GM12892 (cell line): ENCODE data around the gene SLC29A3.

Source experiments
- DNase-seq: peaks from one replicate; pipeline ENCODE4 v3.0.0; 2011; ENCODE audit not compliant: insufficient read length
- FAIRE-seq: peaks from 2 replicates; lab custom pipeline; 2011; peaks lifted over from hg19 to GRCh38; lab: Jason Lieb, UNC
- POLR2A ChIP-seq: IDR thresholded peaks from 2 replicates; pipeline ENCODE4 v1.6.1; 2011; ENCODE audit warnings: low read depth, low read length, control low read depth
- POLR2AphosphoS5 ChIP-seq: IDR thresholded peaks from 2 replicates; pipeline ENCODE4 v1.6.1; 2011; ENCODE audit warnings: low read depth, low read length, control low read depth
- TAF1 ChIP-seq: IDR thresholded peaks from 2 replicates; pipeline ENCODE4 v1.6.1; 2011; ENCODE audit warnings: low read depth, mild to moderate bottlenecking, control low read depth, low read length, borderline replicate concordance

Gene SLC29A3

DNA sequence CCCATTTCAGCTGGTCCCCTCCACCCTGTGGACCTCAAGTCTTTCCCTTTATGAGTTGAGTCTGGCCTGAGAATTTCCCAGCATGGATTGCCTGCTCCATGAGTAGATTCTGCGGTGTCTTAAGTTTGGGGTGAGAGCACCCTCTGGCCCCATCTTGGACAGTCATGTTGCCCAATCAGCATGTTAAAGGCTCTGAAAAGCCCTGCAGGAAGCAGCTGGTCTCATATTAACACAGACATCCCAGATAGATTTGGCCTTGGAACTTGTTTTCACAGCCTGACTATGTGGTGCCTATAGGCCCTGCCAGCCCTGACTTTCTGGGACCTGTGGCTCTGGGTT is 15.5 kb upstream of the SLC29A3 start:
- DNase-seq = no peak
- TF ChIP-seq POLR2A = no peak
- no peak for TF ChIP-seq POLR2AphosphoS5
- no peak for TF ChIP-seq TAF1
- no peak for FAIRE-seq

DNA sequence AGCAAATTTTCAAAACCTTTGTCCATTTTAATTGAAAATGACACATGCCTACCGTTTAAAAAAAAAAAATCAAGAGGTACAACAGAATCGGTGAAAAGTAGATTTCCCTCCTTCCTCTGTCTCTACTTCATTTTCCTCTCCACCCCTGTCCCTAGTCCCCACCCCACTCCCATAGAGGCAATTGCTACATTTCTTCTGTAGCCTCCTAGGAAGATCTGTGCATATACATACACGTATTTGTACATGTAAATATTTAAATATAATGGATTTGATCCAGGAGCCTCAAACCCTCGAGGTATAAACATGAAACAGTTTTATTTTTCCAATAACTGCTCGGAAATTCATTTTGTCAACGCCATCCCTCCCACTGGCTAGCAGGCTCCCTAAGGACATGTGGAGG is 14.1 kb upstream of the SLC29A3 start:
- TF ChIP-seq POLR2A = no peak
- no peak for TF ChIP-seq TAF1
- no peak for TF ChIP-seq POLR2AphosphoS5
- FAIRE-seq = no peak
- DNase-seq = no peak

DNA sequence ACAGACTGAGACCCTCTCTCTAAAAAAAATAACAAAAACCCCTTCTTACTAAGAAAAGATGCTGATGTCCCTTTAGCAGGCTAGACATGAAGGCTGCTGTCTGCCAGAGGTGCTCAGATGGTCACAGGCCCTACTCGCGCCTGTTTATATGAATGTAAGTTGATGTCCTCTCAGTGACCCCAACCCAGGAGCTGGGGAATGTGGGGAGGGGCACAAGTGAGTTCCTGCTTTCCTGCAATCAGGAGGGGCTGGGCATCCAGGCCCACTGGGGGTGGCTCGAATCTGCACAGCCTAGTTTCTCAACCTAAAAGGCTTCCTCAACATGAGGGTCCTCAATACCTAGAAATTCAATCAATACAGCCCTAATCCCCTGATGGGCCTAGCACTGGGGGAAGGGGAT is 12.1 kb upstream of the SLC29A3 start:
- FAIRE-seq = no peak
- DNase-seq = no peak

DNA sequence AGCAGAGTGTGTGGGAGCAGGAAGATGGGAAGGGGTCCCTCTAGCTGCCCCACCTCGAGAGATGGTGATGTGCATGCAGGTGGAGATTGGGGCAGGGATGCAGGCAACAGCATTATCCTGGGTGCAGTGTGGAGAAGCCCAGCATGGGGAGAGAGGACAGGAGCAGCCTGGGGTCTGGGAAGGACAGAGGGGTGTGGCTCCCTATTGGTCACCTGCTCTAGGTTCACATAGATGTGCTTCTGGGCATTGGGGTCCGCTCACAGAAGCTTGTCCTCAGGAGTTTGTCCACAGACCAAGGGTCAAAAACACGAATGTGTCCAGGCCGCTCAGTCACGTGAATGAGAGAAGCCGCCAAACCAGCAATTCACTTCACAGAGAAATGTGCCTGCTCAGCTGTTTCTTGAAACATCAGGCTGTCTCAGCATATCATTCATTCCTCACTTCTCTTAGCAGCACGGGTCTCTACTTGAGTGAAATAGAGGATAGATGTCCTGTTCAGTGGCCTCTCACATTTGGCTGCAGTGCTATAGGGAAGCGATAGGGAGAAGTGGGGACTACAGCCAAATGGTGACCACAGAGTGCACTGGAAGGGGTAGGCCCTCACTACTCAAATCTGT is 11.5 kb upstream of the SLC29A3 start:
- FAIRE-seq = no peak
- DNase-seq = no peak
- no peak for TF ChIP-seq POLR2A
- TF ChIP-seq POLR2AphosphoS5 = no peak
- no peak for TF ChIP-seq TAF1

More for the DNA sequence above, 12.1 kb upstream of the SLC29A3 start:
- TF ChIP-seq POLR2A (no peak), POLR2AphosphoS5 (no peak), TAF1 (no peak)

DNA sequence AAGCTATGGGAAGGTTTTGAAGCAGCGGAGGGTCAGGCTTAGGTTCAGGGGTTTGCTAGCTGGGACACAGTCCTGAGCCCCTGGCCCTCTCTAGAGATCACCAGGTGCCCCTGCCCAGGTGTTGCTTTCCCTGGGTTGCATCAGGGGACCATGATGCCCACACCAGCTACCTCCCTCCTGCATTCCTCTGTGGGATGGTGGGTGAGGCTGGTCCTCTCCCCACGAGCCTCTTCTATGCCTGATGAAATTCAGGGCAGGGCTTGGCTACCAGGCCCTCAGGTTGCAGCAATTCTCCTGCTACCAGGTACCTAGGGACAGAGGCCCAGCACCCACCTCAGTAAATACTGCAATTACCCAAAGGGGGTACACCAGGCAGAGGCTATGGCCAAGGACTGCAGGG is 10.8 kb upstream of the SLC29A3 start:
- no peak for FAIRE-seq
- no peak for TF ChIP-seq TAF1
- no peak for TF ChIP-seq POLR2A
- TF ChIP-seq POLR2AphosphoS5 = no peak
- no peak for DNase-seq

DNA sequence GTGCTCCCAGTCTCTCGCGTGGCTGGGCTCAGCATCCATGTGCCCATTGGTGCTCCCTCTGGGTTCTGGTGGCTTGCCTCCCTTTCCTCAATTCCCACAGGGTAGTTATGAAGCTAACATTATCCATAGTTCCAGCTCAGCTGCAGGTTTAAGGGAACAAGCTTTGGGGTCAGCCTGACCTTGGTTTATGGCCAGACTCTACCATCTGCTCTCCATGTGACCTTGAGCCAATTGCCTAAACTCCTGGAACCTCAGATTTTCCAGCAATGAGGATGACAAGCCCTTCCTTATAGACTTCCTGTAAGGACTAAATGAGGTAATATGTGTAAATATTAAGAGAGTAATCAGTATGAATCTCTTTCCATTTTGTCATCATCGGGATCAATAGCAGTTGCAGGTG is 10.1 kb upstream of the SLC29A3 start:
- TF ChIP-seq POLR2A = no peak
- no peak for TF ChIP-seq POLR2AphosphoS5
- TF ChIP-seq TAF1 = no peak
- no peak for FAIRE-seq

DNA sequence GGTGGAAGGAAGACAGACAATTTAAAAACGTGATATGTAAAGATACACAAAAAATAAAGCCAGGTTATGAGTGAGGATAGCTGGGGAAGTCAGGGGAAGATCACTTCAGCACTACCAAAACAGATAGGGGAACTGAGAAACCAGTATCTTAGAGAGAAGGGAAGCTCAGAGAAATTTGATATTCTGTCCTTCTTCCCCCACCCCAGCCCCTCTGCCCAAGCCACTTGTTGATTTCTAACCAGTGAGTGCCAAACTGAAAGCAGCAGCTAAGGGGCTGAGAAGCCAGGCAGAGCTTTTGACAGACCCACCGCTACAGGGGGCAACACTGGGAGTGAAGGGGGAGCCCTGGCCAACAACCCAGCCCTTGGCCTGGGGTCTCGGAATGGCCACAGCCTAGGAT is 9.1 kb upstream of the SLC29A3 start:
- FAIRE-seq = no peak
- no peak for DNase-seq
- TF ChIP-seq POLR2A (no peak), POLR2AphosphoS5 (no peak), TAF1 (no peak)

More for the DNA sequence above, 10.1 kb upstream of the SLC29A3 start:
- DNase-seq = no peak

DNA sequence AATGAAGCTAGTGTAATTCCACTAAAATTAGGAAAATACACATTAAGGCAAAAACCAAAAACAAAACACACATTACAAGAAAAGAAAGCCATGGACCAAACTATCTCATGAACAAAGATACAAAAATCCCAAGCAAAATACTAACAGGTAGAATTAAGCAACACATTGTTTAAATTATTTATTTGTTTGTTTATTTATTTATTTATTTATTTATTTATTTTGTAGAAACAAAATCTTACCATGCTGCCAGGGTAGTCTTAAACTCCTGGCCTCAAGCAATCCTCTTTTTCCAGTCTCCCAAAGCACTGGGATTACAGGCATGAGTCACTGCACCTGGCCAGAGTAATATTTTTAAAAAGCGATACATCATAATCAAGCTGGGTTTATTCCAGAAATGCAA is 6.8 kb upstream of the SLC29A3 start:
- DNase-seq (no peak), FAIRE-seq (no peak)
- TF ChIP-seq TAF1 = no peak
- no peak for TF ChIP-seq POLR2AphosphoS5
- no peak for TF ChIP-seq POLR2A

DNA sequence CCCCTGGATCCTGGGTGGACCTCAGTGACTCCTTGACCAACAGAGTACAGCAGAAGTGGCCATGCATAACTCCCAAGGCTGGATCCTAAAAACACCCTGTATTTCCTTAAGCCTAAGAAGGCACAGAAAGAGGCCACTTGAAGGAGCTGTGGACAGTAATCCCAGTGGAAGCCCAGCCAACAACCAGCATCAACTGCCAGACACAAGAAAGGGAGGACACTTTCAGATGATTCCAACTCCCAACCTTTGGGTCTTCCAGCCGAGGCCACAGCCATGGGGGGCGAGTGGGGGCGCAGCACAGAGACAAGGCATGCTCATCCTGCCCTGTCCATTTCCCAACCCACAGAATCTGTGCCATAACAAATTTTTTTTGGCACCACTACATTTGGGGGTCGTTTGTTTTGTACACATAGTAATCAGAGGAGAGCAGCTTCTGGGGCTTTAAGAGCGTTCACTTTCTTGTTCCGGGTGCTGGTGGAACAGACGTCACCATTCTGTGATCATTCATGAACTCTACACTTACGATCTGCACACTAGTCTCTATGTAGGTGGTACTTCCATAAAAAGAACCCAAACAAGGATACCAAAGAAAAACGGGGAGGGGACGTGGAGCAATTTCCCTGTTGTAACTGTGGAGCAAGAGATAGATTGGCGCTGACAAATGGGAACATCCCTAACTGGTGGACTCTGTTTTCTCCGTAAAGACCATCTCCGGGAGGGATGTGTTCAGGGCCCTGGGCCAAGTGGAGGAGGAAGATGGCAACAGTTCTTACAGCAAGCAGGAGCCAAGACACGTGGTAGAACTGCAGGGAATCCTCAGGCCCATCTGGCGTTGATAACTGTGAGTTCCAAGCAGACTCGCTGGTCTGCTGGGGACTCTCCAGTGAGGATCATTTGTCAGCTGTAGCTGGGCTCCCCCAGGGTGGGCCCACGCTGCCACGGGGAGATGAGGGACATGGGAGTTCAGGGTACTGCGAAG is 6.0 kb upstream of the SLC29A3 start:
- TF ChIP-seq POLR2A = no peak
- no peak for TF ChIP-seq POLR2AphosphoS5
- no peak for TF ChIP-seq TAF1
- FAIRE-seq (no peak), DNase-seq (no peak)

DNA sequence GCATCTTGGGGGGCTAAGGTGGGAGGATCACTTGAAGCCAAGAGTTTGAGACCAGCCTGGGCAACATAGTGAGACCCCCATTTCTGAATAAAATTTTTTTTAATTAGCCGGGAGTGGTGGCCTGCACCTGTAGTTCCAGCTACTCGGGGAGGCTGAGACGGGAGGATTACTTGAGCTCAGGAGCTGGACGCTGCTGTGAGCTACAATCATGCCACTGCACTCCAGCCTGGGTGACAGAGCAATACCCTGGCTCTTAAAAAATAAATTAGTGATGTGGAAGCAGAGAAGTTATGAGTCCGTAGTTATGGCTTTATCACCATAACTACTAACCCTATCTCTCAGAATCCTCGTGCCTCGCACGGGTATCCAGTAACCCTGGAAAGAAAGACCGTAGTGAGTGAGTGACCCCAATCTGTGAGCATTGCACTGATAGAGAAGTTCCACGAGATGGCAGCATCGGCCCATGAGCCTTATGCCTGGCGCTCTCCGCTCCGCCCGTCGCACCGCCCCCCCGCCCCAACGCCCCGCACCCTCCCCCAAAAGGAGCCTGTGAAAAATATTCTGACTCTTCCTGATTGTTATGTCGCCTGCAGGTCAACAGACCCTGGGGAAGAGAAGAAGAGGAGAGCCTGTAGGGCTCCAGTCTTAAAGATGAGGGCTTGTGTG is 4.9 kb upstream of the SLC29A3 start:
- no peak for FAIRE-seq
- TF ChIP-seq TAF1 (no peak), POLR2A (no peak), POLR2AphosphoS5 (no peak)
- peak; percentile 53 for DNase-seq

DNA sequence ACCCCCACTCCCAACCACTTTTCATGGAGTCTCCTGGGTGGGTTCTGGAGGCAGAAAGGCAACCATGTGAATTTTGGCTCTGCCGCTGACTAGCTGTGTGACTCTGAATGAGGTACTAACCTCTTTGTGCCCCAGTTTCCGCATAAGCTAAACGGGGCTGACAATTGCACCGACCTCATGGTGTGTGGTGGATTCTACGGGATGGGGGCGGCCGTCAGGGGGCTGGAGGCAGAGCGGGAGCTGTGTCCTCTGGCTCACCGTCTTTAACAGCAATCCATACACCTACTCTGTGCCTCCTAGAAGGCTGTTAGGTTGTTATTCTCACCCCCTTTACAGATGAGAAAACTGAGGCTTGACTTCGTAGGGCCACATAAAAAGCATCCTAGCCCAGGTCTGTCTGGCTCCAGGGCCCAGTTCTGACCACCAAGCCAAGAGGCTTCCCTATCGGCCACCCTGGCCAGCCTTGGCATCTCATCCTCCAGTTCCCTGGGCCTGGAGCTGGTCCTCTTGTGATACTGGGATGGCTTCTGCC is 4.3 kb upstream of the SLC29A3 start:
- DNase-seq (no peak), FAIRE-seq (no peak)
- no peak for TF ChIP-seq POLR2AphosphoS5
- TF ChIP-seq POLR2A = no peak
- TF ChIP-seq TAF1 = no peak
